ENCODE data around the gene TSPAN8.

DNA sequence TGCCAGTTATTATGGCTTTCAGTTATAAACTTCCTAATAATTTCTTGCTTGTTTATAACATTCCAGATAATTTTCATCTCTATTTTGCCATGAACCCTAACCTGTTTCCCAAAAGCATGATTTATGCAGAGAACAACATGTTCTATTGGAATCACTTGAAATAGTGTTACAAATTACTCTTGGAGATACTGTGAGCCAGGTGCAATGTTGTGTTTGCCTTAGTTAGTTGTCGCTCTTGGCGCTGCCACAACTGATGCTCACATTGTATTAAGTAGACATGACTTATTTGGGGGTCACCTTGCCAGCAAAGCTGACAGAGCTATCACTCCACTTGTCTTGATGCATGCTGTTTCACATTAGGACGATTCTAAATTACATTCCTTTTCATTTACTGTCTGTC is 49.4 kb downstream of the TSPAN8 start:
- TF ChIP-seq, protein P1, sequence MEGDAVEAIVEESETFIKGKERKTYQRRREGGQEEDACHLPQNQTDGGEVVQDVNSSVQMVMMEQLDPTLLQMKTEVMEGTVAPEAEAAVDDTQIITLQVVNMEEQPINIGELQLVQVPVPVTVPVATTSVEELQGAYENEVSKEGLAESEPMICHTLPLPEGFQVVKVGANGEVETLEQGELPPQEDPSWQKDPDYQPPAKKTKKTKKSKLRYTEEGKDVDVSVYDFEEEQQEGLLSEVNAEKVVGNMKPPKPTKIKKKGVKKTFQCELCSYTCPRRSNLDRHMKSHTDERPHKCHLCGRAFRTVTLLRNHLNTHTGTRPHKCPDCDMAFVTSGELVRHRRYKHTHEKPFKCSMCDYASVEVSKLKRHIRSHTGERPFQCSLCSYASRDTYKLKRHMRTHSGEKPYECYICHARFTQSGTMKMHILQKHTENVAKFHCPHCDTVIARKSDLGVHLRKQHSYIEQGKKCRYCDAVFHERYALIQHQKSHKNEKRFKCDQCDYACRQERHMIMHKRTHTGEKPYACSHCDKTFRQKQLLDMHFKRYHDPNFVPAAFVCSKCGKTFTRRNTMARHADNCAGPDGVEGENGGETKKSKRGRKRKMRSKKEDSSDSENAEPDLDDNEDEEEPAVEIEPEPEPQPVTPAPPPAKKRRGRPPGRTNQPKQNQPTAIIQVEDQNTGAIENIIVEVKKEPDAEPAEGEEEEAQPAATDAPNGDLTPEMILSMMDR (conservative IDR thresholded peaks at IDR 0.05; ENCODE audit: low read depth, low read length): no peak
- TF ChIP-seq EZH2 (IDR thresholded peaks at IDR 0.05; ENCODE audit: borderline replicate concordance, low read depth, low read length, poor library complexity, severe bottlenecking): no peak
